LHCN-M2 (cell line): ENCODE data around the gene ADAP2. TPM values are rescaled to one million over a fixed set of nuclear protein-coding genes. Genes with fewer than 3 reads are reported as not detected.
"Not testable (repeated sequence)": the region's sequence is repeated elsewhere in the genome, so short reads cannot be mapped to it uniquely, and the experiment has no call there.

Source experiments
- DNase-seq: peaks from one replicate; pipeline ENCODE4 v3.0.0-alpha.2; 2012; ENCODE audit warnings: low read depth
- total RNA-seq: library from RNA; depleted of rRNA; stranded (reverse); fragments of >200 nt; gene quantifications from 2 replicates; pipeline ENCODE4 v1.2.3, GENCODE V29; 2014

Gene ADAP2
- total RNA-seq, 1 experiment from 2014 or later = 0.75 TPM

DNA sequence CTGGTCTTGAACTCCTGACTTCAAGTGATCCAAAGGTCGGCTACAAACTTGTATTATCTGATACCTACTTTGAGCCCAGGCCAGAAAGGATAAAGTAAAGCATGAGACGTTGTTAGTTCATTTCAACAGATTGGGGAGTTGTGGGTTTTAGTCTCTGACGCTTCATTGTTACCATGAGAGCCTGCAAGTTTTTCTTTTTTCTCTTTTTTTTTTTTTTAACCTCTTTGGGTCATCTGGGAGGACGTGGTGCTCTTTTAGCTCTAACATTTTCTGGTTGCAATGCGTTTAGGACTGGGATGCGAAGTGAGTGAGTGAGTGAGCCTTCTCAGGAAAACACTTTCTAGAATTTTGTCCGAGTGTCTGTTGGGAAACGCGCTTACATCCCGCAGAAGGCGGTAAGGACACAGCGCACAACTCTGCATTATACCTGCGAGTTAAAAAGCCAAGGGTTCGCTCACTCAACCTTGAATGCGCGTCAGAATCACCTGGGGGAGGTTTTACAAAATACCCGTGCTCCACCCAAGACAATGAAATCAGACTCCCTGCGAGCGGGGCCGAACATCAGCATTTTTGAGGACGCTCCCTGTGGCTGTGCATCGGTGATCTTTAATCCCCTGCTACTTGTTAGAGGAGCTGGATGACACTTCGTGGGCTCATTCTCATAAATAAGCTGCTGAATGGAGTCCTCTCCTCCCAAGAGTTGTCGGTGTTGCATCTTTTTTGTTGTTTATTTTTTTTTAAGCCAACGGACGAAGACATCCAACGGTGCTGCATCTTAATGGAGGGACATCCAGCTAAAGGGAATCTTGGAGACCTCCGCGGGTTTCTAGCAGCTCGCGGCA lies 48.5 kb downstream of the ADAP2 start:
- DNase-seq = no peak

DNA sequence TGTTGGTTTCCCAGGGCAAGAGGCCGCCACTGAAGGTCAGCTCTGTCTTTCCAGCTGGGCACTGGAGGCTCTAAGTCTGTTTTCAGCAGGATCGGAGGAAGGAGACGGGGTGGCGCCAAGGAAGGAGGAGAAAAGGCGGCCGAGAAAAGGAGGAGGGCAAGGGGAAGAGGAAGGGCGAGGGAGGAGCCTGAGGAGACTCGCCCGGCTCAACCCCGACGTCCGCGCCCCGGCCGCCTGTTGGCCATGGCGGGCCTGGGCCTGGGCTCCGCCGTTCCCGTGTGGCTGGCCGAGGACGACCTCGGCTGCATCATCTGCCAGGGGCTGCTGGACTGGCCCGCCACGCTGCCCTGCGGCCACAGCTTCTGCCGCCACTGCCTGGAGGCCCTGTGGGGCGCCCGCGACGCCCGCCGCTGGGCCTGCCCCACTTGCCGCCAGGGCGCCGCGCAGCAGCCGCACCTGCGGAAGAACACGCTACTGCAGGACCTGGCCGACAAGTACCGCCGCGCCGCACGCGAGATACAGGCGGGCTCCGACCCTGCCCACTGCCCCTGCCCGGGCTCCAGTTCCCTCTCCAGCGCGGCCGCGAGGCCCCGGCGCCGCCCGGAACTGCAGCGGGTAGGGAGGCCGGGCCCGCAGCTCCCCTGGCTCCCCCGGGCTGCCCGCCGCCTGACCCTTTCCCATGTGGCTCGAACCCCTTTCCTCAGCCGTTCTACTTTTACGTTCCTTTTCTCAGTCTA lies 49.3 kb downstream of the ADAP2 start, which contains the start of gene RNF135:
Gene RNF135, plus strand, starts transcription at position 209 of the 737 bp plus-strand sequence. Its CDS starts 35 bp downstream, at position 244.
- DNase-seq = peak; percentile 87

DNA sequence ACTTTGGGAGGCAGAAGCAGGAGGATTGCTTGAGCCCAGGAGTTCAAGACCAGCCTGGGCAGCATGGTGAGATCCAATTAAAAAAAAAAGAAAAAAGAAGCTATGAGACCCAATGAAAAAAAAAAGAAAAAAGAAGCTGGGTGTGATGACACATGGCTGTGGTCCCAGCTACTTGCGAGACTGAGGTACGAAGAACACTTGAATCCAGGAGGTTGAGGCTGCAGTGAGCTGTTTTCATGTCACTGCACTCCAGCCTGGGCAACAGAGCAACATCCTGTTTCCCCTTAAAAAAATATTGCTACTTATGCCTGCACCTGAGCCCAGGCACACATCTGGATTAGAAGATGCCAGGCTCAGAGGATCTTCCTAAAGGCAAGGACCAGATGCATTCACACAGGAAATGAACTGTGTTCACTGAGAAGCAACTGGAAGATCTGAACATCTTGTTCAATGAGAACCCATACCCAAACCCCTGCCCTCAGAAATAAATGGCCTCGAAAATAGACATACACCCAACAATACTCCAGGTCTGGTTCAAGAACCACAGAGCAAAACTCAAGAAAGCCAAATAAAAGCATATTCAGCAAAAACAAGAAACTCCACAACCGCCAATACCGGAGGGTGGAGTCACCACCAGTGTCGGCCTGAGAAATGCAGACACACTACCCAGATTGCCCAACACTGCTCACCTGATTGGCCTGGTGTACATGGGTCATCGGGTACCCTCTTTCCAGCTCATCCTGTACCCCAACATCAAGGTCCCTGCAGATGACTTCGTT lies 53.5 kb downstream of the ADAP2 start:
- no peak for DNase-seq

DNA sequence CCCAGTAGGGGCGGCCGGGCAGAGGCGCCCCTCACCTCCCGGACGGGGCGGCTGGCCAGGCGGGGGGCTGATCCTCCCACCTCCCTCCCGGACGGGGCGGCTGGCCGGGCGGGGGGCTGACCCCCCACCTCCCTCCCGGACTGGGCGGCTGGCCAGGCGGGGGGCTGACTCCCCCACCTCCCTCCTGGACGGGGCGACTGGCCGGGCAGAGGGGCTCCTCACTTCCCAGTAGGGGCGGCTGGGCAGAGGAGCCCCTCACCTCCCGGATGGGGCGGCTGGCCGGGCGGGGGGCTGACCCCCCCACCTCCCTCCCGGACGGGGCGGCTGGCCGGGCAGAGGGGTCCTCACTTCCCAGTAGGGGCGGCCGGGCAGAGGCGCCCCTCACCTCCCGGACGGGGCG lies 58.2 kb downstream of the ADAP2 start:
- not testable (repeated sequence) for DNase-seq

DNA sequence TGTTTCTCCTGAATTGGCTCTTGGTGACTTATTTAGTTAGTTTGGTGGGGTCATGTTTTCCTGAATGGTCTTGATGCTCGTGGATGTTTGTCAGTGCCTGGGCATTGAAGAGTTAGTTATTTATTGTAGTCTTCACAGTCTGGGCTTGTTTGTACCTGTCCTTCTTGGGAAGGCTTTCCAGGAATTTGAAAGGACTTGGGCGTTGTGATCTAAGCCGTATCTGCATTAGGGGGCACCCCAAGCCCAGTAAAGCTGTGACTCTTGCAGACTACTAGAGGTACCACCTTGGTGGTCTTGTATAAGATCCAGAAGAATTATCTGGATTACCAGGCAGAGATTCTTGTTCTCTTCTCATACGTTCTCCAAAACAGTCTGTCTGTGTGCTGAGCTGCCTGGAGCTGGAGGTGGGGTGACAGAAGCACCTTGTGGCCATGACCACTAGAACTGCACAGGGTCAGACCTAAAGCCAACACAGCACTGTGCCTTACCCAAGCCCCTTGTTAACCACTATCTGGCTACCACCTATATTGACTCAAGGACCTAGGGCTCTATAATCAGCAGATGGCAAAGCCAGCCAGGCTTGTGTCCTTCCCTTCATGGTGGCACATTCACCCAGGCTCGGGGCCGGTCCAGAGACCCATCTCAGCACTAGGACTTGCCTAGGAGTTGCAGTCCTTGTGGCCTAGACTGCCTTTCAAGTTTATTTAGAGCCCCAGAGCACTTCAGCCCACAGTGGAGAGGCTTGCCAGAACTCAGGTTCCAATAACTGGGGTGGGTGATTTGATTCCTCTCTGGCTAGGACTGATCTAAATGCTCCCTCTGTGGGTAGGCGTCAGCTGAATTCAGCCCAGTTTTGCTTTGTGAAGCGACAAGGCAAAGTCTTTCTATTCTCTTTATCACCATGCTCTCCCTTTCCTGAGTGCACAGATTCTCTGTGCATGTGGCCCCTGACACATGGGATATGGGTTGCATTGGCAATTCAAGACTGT lies 60.1 kb downstream of the ADAP2 start:
- DNase-seq = no peak

DNA sequence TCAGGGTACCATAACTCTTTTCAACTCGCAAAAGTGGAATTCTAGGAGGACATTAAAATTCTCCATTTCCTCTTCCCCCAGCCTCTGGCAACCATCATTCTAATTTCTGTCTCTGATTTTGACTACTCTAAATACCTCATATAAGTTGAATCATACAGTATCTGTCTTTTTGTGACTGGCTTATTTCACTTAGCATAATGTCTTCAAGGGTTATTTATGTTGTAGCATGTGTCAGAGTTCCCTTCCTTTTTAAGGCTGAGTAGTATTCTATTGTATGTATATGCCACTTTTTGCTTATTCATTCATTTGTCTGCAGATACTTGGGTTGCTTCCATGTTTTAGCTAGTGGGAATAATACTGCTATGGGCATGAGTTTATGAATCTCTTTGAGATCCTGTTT lies 61.1 kb downstream of the ADAP2 start:
- DNase-seq = no peak

DNA sequence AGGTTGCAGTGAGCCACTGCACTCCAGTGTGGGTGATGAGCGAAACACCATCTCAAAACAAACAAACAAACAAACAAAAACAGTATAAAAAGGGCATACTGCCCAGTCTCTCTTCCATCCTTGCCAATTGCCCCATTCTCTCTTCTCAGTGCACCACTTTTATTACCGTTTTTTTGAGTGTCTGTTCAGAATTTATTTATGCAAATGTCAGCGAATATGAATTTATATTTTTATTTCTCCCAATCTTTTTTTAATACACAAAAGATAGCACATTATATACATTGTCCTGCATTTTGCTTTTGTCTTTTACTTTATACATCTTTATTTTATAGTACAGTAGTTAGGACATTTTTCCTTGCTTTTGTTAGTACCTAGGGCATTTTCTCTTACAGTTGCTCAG lies 68.7 kb downstream of the ADAP2 start:
- no peak for DNase-seq

DNA sequence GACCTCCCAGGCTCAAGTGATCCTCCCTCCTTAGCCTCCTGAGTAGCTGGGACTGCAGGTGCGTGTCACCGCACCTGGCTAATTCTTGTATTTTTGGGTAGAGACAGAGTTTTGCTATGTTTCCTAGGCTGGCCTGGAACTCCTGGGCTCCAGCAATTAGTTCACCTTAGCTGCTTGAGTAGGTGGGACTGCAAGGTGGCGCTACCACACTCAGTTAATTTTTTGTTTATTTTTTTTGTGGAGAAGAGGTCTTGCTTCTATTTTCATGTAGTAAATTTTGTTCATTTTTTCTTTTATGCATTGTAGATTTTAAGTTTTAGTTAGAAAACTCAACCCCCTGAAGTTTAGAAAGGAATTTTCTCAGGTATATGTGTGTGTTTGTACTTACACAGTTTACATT lies 70.8 kb downstream of the ADAP2 start:
- no peak for DNase-seq

DNA sequence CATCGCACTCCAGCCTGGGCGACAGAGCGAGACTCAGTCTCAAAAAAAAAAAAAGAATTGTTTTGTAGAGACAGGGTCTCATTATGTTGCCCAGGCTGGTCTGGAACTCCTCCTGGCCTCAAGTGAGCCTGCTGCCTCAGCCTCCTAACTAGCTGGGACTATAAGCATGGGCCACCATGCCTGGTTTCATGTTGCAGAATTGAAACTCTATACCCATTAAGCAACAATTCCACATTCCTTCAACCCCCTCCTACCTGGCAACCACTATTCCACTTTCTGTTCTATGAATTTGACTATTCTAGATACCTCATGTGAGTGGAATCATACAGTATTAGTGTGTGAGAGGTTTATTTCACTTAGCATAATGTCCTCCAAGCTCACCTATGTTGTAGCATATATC lies 73.6 kb downstream of the ADAP2 start:
- DNase-seq = no peak

DNA sequence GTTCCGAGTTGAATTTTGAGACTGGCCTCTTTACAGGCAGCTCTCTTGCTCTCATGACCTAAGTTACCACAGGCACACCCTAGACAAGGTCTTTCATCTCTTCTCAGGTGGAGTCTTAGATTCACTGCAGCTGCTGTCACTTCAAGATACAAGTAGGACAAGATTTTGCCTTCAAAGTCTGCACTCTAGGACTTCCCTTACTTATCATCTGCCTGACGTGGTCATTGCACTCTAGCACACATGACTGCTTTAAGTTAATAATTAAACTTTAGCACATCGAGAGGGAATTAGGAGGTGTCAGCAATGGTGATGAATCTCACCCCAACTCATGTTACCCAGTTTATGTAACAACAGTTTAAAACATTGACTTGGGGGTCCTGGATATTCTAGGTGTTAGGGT lies 74.7 kb downstream of the ADAP2 start:
- no peak for DNase-seq

DNA sequence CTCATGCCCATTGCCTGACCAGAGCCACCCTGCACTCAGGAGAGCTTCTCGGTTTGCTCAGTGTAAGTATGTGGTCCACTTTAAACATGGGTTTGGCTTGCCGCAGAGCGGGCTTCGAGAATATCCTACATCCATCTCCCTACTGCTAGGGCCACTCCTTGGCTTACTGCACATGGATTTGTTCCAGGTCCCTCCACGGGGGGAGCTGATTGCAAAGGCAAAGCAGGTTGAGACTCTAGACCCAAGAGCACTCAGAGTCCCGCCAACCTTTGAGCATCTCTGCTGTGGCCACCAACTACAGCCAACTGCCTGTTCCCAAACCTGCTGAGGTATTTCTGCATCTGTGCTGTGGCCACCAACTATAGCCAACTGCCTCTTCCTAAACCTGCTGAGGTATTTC lies 75.5 kb downstream of the ADAP2 start:
- no peak for DNase-seq

DNA sequence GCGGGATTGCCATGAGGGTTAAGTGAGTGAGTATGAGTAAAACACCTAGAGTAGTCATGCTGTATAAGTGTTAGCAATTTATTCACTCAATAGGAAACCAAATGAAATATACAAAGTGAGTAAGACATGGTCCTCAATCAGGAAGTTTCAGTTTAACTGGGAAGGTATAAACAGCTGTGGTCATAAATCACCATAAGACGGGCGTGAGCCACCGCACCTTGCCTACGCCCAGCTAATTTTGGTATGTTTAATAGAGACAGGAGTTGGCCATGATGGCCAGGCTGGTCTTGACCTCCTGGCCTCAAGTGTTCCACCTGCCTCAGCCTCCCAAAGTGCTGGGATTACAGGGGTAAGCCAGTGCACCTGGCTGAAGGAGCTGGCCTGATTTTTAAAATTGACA lies 76.1 kb downstream of the ADAP2 start:
- no peak for DNase-seq

DNA sequence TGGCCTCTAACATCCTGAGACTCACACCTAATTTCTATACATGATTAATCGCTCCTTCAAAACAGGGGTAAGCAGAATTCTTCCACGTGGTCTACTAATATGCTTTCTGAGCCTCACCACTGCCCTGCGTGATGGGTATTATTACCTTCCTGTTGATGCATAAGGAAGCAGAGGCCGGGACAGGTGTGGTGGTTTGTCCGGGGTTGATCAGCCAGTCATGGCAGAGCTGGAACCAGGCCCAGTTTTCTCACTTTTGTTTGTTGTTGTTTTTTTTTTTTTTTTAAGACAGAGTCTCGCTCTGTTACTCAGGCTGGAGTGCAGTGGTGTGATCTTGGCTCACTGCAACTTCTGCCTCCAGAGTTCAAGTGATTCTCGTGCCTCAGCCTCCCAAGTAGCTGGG lies 80.3 kb downstream of the ADAP2 start:
- DNase-seq = no peak

DNA sequence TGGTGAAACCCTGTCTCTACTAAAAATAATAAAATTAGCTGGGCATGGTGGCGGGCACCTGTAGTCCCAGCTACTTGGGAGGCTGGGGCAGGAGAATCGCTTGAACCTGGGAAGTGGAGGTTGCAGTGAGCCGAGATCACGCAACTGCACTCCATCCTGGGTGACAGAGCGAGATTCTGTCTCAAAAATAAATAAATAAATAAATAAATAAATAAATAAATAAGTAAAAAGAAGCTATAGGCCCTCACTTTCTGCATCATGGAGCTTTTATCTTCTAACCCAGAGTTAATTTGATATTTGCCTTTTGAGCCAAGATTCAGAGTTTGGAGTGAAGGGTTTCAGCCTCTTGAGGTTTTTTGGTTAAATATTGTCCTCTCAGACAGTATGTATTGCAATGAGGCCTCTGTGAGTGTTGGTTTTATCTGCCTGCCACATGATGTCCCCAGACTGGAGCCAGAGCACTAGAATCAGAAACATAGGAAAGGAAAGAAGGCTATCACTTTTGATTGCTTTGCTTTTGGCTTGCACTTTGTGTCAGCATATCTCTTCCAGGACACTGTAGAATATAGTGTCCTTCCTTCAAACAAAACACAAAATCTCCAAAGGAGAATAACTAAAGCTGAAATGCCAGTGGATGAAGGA lies 81.6 kb downstream of the ADAP2 start:
- no peak for DNase-seq

DNA sequence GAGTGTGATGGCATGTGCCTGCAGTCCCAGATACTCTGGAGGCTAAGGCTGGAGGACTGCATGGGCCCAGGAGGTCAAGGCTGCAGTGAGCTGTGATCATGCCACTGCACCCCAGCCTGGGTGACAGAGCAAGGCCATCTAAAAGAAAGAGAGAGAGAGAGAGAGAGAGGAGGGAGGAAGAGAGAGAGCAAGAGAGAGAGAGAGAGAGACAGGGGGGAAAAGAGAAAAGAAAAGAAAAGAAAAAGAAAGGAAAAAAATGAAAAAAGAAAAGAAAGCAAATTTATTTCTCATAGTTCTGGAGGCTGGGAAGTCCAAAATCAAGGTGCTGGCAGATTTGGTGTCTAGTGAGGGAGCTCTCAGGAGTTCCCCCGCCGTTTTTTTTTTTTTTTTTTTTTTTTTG lies 82.4 kb downstream of the ADAP2 start:
- no peak for DNase-seq

DNA sequence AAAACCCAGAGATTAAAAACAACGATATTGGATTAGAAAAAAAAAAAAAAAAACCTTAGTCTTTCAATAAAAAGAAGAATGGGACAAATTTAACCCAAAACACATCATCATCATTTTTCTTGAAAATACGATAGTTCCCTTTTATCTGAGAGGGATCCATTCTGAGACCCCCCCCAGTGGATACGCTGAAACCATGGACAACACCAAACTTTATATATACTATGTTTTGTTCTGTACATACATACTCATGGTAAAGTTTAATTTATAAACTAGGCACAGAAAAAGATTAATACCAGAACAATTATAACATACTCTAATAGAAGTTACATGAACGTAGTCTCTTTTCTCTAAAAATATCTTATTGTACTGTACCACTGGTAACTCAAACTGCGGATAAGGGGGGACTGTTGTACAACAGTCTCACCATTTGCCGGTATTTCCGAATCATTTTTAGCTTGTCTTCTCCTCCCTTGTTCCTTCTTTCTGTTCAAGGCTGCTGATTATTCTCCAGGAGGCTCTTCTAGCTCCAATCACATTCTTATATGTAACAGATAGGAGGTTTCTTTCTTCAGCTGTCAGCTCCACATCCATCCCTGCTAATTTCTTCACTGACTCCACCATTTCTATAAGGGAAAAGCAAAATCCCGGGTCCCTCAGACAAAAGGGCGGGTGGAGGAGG lies 86.1 kb downstream of the ADAP2 start:
- DNase-seq = no peak

DNA sequence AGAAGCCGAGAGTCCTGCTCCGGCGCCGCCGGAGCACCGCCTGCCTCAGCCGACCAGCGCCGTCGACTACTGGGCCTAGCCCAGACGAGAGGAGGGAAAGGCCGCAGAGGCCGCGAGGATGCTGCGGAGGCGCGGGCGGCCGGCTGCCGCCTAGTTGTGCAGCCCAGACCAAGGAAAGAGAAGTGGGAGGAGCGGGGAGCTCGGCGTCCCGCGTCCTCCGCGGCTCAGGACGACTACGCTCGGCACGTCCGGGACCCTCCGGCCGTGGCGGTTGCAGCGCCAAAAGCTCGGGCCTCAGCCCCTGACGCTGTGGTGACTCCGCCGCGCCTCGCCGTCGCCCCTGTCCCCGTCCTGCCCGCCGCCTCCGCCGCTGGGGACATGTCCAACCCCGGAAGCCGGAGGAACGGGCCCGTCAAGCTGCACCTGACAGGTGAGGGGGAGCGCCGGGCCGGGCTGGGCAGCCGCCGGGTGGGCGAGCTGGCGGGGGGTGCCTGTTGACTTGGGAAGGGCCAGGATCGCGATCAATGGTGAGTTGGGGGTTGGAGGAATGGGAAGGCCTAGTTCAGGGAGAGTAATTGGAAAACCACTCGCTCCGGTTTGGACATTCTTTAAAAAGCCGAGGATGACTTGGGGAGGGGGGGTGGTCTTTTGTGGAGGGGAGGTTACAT lies 86.8 kb downstream of the ADAP2 start:
- no peak for DNase-seq
